GM18507 (cell line): Measurements from ENCODE around the gene RGS18.

ENCODE experiments used
- DNase-seq: peaks from one replicate; pipeline ENCODE4 v3.0.0; 2011; ENCODE audit warnings: low read depth; ENCODE audit not compliant: insufficient read length; ENCODE audit errors: extremely low spot score
- FAIRE-seq: peaks from 2 replicates; lab custom pipeline; 2011; peaks lifted over from hg19 to GRCh38; lab: Jason Lieb, UNC

The RGS18 gene

GRCh38 chr1:192235127-192235526, 76.9 kb downstream of the RGS18 start:
- FAIRE-seq (no peak), DNase-seq (no peak)
